ENCODE results near the gene ATRIP.
"Not testable (repeated sequence)": the region's sequence is repeated elsewhere in the genome, so short reads cannot be mapped to it uniquely, and the experiment has no call there.

ATRIP gene

DNA sequence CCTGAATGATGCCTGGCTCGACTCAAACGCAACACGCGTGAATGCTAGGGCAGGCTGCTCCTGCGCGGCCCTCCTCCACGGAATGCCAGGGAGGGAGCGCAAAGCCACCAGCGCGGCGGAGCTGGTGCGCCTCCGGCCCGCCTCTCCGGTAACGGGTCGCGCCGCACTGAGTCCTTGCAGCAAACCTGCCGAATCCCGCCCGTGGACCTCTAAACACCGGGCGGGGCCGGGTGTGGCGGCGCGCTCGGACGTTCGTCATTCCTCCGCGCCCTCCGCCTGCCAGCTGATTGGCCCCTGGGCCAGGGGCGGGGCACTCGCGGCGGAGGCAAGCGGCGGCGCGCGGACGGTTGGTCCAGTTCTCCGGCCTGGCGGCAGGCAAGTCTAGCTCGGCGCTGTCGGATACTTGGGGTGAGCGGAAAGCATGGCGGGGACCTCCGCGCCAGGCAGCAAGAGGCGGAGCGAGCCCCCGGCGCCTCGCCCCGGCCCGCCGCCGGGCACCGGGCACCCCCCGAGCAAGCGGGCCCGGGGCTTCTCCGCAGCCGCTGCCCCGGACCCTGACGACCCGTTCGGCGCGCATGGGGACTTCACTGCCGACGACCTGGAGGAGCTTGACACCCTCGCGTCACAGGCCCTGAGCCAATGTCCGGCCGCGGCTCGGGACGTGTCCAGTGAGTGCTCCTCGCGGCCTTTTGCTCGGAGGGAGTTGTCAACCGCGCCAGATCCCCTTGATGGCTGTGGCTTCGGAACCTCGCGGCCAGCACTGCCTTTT is at the start of gene ATRIP:
TSS of gene ATRIP (plus strand) at position 313 of the 769 bp plus-strand sequence. CDS start at position 422, 109 bp downstream.
- peak; percentile 69 for DNase-seq

DNA sequence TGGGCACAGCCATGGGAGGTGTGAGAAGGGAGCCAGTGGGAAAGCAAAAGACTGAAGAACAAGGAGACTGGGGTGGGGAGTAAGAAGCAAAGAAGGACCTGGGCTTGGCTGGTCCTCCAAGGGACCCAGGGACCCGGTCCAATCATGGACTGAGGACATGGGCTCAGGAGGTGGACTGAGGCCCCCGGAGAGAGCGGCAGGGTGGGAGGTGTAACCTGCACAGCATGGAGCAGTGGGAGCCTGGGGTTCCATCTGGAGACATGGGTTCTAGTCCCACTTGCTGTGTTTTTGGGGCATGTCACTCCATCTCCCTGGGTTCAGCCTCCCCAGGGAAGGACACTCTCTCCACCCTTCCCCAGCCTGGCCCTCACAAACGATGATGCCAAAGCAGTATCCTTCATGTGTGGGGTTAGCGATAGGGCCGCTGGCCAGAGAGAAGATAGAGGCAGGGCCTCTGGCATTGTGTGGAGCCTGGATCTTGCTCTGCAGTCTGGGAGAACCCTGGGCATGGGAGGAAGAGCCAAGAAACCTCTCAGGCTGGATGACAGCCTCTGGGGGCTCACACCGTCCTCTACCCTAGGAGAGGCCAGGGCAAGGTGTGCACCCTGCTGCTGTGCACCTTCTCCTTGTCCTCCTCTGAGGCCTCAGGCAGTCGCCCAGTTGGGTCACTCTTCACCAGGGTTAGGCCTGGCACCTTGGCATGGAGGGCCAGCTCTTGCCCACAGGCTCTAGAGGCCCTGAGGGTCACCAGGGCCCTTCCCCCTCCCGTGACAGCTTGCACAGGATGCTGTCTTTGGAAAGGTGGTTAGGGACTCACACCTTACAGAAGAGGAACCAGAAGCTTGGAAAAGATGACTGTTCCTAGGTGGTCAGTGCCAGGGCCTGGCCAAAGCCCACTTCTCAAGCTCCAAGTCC is 48.5 kb upstream of the ATRIP start:
- no peak for DNase-seq

DNA sequence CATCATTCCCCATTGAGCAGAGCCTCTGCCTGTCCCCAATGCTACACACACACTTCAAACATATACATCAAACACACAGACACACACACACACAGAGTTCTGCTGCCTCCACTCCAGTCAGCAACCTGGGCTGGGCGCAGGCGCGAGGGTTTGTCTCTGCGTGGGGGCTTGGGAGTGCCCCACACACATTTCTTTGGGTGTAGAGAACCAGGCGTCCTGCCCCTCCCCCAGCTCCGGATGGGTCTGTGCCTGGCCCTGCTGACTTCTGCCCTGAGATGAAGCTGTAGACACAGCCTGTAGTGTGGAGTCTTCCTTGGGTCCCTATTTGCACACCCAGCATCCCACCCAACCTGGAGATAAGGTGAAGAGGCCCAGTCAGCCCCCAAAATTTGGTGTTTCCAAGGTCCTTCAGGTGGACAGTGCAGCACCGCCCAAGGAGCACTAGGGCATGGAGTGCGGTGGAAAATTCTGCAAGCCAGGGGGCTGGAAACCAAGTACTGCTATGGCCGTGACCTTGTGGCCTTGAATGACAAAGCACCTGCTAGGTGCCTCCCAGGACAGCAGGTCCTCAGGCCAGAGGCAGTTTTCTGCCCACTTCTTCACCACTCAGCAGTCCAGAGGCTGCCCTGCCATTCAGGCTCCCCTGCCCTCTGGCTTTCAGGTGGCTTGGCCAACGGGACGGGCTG is 47.7 kb upstream of the ATRIP start:
- DNase-seq = no peak

DNA sequence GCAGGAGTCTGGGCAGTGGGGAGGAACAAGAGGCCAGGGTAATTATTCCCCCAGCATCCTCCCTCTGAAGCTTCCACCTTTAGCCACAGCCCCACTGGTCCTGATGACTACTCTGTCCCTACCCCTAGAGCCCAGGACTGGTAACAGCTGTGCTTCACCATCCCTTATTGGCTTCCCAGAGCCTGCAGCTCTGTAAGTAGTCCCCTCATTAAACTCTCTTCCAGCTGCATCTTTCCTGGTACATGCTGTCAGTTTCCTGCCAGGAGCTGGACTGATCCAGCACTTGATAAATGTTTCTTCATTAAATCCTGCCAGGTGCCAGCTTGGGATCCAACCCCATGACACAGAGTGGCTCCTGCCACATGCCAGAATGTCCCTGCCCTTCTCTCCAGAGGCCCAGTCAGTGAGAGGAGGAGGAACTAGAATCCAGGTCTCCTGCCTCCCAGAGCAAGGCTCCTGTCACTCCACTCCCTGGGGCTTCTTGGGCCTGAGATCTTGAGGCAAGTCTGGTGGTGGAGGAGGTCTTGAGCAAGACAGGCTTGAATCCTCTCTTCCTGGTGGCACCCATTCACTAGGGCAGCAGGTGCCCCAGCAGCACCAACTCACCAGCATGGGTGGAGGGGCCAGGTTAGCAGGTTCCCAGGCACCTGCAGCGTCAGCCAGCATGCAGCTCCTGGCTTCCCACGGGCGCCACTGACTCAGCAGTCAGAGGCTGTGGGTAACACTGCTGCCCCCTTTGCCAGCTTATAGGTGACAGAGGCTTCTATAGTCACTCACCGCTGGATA is 47.0 kb upstream of the ATRIP start:
- no peak for DNase-seq

DNA sequence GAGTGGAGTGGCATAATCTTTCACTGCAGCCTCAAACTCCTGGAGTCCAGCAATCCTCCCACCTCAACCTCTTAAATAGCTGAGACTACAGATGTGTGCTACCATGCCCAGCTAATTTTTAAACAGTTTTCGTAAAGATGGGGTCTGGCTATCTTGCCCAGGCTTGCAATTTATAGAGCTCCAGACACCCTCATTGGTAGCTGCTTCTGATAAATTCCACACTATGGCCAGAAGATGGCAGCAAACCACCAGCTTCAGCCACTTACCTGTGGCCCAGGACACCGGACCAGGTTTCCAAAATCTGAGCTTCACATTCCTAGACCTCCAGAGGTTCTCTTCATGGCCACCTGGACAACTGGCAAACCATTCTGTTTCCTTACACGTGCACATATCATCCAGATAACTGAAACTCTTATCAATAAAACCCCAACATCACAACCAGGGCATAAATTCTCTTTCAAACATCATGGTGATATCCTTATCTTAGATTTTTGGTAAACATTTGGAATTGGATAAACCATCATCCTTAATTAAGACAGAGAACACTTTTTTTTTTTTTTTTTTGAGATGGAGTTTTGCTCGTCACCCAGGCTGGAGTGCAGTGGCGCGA is 45.6 kb upstream of the ATRIP start:
- DNase-seq = peak; percentile 52

DNA sequence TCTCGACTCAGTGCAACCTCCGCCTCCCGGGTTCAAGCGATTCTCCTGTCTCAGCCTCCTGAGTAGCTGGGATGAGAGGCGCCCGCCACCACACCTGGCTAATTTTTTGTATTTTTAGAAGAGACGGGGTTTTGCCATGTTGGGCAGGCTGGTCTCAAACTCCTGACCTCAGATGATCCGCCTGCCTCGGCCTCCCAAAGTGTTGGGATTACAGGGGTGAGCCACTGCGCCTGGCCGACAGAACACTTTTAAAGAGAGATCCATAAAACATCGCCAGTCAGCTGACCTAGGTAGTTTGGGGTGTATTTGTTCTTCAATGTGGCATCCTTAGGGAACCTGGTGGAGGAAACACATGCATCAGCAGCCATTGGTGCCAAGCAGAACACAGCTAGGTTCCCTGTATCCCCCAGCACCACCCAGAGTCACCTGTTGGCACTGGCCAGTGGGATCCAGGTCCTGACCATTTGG is 45.1 kb upstream of the ATRIP start:
- DNase-seq = not testable (repeated sequence)

DNA sequence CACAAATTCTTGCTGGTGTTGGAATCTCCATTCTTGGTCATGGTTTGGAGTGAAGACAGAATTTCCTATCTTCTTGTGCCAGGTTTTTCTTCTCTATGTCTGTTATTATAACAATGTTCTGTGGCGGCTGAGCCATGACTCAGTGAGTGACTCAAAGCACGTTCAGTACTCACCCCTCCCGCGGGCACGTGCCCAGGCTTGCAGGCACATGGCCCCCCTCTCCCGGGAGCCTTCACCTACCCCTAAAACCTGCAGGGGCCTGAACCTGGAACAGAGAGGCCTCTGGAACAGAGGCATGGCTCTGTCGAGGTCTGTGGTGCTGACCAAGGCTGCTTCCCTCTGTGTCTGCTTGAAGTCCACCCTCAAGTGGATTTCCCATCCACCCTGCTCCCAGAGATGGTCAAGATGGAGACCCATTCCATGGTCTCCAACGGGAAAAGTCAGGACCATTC is 44.2 kb upstream of the ATRIP start:
- peak; percentile 80 for DNase-seq

DNA sequence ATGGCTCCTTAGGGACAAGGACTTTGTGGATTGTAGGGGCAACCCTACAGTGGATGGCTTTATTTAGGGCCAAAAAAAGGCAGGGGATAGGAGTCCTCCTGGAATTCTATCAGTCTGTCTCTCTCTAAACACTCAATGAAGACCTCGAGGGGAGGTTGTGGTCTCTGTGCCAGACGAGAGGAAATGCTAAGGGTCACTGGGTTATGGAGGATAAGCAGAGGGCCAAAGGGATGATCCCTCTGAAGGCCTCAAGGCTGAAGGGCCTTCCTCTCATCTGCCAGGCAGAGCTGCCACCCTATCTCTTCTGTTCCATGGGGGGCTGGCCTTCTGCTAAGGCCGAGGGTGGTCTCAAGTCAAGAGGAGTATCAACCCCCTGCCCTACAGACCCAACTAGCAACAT is 43.6 kb upstream of the ATRIP start:
- DNase-seq = no peak

DNA sequence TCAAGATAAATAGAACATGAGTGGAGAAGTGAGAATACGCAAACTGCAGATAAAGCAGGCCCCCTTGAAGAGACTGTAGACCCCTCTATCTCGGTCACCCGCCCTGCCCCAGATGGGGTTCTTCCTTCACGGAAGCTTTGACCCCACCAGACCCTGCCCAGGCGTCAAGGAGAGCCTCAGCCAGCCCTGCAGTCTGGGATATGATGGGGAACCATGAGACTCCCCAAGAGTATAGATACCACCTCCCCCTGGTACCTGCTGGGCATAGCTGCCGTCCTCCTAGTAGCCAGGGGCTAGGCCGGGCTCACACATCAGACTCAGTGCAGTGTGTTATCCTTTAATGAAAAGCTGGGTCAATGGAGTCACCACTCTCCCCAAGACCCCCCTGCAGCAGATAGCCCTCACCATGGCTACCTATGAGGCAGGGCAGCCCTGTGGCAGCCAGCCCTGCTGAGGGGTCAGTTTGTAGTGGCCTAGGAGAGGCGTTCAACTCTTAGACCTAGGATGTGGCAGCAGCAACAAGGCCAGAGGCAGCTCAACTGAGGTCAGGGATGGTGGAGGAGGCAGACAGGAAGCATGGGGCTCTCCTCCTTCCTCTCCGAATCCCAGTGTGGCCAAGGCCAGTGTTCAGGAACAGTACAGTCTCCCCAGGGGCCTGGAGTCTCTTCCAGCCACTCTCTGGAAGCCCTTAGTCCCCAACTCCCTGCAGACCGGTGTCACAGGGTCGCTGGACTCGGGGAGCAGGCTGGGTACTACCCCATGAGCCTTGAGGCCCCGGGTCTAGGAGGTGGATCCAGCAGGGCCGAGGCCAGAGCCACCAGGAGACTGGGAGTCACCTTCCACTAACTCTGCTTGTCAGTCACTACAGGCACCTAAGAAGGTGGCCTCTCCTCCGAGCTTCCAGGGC is 42.8 kb upstream of the ATRIP start:
- no peak for DNase-seq

DNA sequence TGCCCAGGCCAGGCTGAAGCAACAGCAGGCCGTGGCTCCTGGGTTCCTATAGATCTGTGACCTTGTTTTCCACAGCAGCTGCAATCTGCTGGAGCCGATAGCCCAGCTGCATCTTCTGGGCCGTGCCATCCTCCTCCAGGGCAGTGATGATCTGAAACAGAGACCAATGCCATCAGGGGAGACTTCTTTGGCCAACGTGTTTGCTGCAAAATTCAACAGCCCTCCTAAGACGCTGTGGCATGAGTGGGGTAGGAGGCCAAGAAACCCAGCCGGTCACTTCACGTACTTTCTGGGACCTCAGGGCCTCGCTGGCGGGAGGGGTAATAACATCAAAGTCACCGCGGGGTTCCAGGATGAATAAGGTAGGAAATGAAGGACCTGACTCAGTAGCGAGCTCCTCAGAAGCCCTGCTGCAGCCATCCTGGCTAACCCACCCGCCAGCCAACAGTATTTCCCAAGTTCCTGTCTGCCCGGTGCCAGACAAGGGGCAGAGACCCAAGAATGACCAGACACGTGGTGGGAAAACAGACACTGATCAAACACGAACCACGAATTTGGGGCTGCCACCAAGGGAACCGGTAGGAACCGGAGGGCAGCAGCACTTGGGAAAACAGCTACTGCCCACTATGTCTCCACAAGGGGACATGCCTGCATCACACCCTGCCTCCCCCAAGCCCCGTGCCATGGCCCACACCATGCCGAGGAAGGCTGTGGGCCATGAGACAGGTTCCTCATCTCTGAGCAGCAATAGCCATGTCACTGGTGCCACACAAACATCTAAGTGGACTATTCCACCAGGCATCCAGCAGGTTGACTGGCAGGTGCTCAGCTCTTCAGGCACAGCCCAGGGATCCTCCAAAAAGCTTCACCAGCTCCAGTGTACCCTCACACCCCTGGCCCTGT is 41.8 kb upstream of the ATRIP start:
- DNase-seq = no peak

DNA sequence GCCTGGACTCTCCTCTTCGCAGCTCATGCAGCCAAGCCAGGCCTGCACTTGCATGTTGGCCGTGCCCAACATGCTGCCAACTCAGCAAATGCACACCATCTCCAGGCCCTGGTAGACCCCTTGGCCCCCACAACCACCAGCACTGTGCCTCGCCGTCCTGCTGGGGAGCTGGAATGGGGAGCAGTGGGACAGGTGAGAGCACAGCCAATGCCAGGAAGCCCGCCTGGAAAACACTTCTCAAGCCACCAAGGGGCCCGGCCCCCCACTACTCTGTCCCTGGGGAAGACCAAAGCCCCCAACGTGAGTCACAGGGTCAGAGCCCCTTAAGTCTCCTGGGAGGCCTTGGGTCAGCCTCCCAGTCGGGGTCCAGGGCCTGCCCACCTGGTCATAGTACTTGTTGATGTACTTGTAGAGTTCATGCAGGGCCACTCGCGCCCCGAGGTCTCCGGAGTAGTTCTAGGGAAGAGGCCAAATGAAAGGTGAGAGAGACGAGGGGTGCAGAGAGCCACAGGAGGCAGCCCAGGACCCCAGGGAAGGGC is 41.1 kb upstream of the ATRIP start:
- no peak for DNase-seq

DNA sequence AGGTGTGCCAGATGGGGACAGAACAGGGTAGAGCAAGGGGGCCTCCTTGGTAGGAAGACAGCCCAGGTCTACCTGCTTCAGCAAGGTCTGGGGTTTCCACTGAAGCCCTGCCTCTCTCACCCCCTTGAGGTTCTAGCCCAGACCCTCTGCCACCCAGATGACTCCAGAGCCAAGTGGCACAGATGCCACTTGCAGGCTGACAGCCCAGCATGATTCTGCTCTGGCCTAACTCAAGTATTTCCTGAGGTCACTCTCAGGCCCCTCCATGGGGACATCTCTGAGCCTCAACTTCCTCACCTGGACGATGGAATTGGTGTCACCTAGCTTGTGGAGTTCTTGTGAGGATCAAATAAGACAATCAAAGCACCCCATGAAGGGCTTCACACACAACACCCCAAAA is 40.6 kb upstream of the ATRIP start:
- DNase-seq = no peak

DNA sequence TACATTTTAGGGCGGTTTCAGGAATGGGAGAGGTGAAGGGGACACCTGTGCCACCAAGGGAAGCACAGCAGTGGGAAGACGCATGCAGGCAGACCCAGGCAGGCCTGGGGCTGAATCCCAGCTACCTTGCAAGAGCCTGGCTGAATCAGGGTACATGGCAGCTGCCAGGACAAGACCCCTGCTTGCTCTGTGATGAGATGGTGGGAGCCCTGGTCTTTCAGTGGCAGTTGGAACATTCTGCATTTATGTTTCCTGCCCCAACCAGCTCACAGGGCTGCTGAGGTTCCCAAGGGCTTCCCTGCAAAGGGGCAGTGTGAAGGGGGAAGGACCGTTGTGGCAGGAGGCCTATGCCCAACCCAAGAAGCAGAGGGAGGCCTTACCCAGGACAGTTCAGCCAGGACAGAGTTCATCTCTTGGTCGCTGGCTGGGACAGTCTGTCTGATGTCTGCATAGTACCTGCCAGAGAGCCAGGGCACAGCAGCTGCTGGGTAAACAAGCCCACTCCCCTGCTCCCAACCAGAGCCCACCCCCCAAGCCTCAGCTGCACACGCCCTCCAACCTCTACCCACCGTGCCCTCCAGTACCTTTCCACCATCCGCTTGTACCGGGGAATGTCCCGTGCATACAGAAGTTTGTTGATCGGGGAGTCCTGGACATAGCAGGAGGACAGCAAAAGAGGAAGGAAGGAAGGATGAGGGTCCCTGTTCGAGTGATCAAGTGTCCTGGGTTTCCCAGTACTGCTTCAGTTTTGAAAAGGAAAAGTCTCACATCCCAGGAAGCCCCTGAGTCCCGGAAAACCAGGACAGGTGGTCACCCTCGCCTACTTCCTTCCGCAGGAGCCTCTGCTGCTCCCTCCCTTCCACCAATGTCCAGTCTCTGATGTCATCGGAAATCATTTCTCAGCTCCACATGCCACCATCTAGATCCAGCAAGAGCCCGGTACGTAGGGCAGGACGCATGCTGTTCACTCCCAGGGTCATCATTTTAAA is 39.8 kb upstream of the ATRIP start:
- DNase-seq = no peak

DNA sequence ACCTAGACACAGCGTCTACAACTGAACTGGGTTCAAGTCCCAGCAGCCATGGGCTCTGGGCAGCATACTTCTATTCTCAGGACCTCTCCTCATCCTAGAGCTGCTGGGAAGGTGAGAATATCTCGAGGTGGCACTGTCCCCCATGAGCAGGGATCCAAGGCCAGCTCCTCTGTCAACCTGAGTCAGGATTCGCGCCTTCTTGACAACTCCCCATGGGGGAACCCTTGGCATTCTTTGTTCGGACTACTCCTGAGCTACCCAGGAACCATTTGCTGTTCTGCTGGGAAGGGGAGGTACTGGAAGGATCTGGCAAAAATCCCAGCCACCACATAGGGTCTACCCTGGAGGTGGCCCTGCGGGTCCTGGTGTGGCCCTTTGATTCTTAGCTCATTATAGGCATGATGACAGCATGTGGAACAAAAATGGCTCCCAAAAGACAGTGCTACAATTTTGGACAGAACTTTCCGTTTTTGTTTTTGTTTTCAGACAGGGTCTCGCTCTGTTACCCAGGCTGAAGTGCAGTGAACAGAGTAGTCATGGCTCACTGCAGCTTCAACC is 38.9 kb upstream of the ATRIP start:
- DNase-seq = no peak

DNA sequence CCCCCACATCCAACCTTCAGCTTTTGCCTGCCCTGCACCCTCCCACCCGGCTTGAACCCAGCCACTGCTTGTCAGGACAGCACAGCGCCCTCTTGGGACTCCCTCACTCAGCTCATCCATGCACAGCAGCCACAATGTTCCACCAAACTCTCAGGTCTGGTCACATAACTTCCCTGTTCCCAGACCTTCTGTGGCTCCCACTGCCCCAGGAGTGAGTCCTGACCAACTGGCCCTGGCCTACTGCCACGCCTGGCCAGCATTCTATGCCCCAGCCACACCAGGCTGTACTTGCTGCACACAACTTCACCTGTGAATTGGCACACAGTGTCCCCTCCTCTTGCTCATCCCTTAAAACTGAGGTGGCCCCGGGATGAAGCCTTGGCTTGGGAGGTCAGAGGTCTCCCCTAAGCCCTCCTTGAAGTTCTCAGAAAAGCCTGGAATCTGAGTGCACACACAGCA is 37.7 kb upstream of the ATRIP start:
- DNase-seq = no peak

DNA sequence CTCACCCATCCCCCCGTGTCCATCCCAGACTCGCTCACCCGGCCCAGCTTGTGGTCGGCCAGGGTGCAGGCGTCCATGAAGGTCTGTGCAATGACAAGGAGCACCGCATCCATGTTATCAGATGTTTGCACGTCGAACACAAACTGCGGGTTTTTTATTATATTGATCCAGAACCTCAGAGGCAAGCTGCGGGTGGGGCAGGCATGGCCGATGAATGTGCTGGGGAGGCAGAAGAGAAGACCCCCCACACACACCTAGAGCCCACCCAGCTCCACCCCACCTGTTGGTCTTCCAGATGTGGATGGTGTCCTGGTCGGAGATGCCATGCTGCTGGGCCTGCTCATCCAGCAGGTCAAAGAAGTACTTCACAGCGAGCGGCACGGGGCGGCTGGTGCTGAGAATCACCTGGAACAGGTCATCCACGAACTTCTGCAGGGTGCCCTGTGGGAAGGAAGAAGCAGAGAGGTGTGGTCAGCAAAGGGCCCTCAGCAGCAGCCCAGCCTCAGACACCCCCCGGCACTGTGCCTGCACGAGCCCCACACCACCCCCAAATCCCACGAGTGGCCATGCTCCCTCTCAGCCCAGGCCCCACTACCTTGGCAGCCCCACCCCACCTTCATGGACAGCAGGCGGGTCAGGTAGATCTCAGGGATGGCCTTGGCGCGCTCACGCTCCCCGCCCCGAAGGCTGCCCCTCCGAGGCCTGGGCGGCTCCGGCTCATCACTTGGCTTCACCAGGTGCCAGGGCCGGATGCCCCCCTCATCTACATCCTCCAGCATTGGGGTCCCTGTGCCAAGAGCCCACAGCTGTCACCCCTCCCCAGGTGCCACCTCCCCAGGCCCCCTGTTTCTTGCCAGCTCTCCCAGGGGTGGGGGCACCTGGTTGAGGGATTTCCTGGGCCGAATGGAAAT is 37.0 kb upstream of the ATRIP start:
- DNase-seq = no peak
